Measurements from ENCODE around the gene TWF2. TPM values are rescaled to one million over a fixed set of nuclear protein-coding genes. Genes with fewer than 3 reads are reported as not detected.

Gene TWF2
- total and polyA plus RNA-seq, 9 donors, result 14.3 to 56.3 (median 41.2) TPM

DNA sequence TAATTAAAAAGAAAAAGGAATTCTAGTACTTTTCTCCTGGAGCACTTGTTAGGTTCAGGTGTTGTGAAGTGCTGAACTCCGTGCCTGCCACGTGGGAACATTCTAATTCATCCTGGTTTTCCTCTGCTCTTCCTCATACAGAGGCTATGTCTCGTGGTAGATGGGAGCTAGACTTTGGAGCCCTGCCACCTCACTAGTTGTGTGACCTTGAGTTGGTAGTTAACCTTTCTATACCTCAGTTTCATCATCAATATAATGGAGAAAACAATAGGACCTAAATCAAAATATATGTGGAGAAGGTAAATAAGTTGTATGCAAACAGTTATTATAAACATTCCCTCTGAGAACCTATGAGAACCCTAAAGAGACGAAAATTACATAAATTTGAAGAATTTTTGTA lies 30.4 kb downstream of the TWF2 start:
- TF ChIP-seq POLR2A (IDR thresholded peaks at IDR 0.05) (no peak), EP300 (IDR thresholded peaks at IDR 0.05) (no peak)
- TF ChIP-seq, protein P1, sequence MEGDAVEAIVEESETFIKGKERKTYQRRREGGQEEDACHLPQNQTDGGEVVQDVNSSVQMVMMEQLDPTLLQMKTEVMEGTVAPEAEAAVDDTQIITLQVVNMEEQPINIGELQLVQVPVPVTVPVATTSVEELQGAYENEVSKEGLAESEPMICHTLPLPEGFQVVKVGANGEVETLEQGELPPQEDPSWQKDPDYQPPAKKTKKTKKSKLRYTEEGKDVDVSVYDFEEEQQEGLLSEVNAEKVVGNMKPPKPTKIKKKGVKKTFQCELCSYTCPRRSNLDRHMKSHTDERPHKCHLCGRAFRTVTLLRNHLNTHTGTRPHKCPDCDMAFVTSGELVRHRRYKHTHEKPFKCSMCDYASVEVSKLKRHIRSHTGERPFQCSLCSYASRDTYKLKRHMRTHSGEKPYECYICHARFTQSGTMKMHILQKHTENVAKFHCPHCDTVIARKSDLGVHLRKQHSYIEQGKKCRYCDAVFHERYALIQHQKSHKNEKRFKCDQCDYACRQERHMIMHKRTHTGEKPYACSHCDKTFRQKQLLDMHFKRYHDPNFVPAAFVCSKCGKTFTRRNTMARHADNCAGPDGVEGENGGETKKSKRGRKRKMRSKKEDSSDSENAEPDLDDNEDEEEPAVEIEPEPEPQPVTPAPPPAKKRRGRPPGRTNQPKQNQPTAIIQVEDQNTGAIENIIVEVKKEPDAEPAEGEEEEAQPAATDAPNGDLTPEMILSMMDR (IDR thresholded peaks at IDR 0.05), result no peak
- H3K9me3 ChIP-seq, result no peaks in the 10 kb centered on the region
- H3K4me3 ChIP-seq, result no peak overlapping the region
- DNase-seq, result no peak
- 79 to 82% (median 79%) methylated on average over 4 of the region's 4 CpGs for WGBS, 3 donors
- H3K27me3 ChIP-seq, result no peaks in the 10 kb centered on the region
- no peaks in the 10 kb centered on the region for H3K4me1 ChIP-seq (ENCODE audit: insufficient read depth)
- no peaks in the 10 kb centered on the region for H3K36me3 ChIP-seq
- no peak overlapping the region for H3K27ac ChIP-seq
- intact Hi-C loops (cut with DNase I), result no loop called here

DNA sequence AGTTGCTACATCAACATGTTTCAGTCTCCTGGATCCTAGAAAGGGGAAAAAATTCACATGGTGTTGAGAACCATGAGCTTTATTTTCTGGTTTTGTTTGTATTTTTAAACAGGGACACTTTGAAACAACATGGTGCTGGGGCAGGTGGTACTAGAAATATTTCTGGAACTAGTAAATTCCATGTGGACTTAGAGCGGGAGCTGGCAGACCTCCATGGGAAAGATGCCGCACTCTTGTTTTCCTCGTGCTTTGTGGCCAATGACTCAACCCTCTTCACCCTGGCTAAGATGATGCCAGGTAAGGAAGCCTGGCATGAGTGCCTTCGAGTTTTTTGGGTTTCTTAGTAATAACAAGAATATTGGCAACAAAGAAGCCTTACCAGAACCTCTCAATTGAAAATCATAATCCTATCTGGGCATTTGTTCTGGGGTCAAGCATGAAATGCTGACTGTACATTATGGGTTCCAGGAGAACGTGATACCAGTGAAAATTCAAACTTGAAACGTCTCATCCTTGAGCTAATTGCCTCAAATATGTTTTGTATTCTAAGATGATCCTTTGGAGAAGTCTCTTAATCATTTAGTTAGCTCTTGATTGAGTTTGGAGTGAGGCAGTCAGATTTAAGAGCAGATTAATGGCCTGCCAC lies 33.1 kb downstream of the TWF2 start:
- intact Hi-C loops (cut with DNase I), result no loop called here
- Histone ChIP-seq H3K36me3 (no peaks in the 10 kb centered on the region), H3K4me1 (ENCODE audit: insufficient read depth) (no peaks in the 10 kb centered on the region), H3K4me3 (no peak overlapping the region), H3K27me3 (no peaks in the 10 kb centered on the region), H3K9me3 (no peaks in the 10 kb centered on the region), H3K27ac (no peak overlapping the region)
- TF ChIP-seq, protein P1 (IDR thresholded peaks at IDR 0.05), result no peak
- TF ChIP-seq POLR2A (IDR thresholded peaks at IDR 0.05) (no peak), EP300 (IDR thresholded peaks at IDR 0.05) (no peak)
- DNase-seq, result no peak
- 82 to 88% (median 85%) methylated on average over 6 of the region's 6 CpGs for WGBS, 3 donors

DNA sequence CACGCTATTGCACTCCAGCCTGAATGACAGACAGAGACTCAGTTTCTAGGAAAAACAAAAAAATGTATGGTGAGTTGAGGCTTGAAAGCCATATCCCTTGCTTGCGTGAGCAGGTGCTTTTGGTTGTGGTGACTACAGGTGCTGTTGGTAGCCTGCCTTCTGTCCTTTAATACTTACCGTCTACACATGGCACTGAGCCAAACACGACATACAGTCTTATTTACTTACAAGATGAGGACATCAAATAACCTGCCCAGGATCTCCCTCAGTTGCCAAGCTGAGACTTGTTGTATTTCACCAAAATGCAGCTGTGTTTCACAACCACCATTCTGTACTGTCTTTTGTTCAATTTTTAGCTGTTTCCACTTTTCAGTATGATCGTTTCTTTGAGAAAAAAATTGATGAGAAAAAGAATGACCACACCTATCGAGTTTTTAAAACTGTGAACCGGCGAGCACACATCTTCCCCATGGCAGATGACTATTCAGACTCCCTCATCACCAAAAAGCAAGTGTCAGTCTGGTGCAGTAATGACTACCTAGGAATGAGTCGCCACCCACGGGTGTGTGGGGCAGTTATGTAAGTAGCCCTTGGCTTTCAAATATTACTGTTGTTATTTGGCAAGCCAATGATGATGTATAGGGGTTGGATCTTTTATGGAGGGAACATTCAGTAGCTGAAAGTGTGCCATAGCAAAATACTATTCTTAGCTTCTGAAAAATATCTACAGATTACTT lies 34.5 kb downstream of the TWF2 start:
- intact Hi-C loops (cut with DNase I), result no loop called here
- no peak for DNase-seq
- H3K4me1 ChIP-seq (ENCODE audit: insufficient read depth), result no peaks in the 10 kb centered on the region
- no peaks in the 10 kb centered on the region for H3K9me3 ChIP-seq
- H3K27me3 ChIP-seq, result no peaks in the 10 kb centered on the region
- WGBS, 3 donors, result 79 to 82% (median 81%) methylated on average over 10 of the region's 10 CpGs
- H3K36me3 ChIP-seq, result no peaks in the 10 kb centered on the region
- H3K27ac ChIP-seq, result no peak overlapping the region
- TF ChIP-seq EP300 (IDR thresholded peaks at IDR 0.05) (no peak), POLR2A (IDR thresholded peaks at IDR 0.05) (no peak)
- TF ChIP-seq, protein P1 (IDR thresholded peaks at IDR 0.05), result no peak
- H3K4me3 ChIP-seq, result no peak overlapping the region

DNA sequence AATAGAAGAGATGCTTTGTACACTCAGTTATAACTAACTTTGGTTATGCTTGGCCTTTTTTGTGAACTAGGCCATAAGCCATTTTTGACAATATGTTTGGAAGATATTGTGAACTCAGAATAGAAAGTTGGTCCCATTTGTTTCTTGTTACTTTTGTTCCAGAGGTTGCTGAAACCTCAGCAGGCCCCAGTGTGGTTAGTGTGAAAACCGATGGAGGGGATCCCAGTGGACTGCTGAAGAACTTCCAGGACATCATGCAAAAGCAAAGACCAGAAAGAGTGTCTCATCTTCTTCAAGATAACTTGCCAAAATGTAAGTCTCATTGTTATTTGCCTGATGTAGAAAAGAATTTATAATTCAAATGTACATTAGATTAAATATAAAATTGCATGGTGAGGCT lies 35.3 kb downstream of the TWF2 start:
- 84 to 91% (median 89%) methylated on average over 1 of the region's 1 CpG for WGBS, 3 donors
- Histone ChIP-seq H3K36me3 (no peaks in the 10 kb centered on the region), H3K27me3 (no peaks in the 10 kb centered on the region), H3K9me3 (no peaks in the 10 kb centered on the region), H3K4me3 (no peak overlapping the region), H3K27ac (no peak overlapping the region), H3K4me1 (ENCODE audit: insufficient read depth) (peaks cover 2% of the 10 kb centered on the region)
- intact Hi-C loops (cut with DNase I), result no loop called here
- DNase-seq, result no peak
- no peak for TF ChIP-seq POLR2A (IDR thresholded peaks at IDR 0.05)
- TF ChIP-seq, protein P1 (IDR thresholded peaks at IDR 0.05), result no peak
- TF ChIP-seq EP300 (IDR thresholded peaks at IDR 0.05), result no peak
